Suprapubic skin (tissue), 4 donors: ENCODE measurements around the gene CNPPD1. TPM values are rescaled to one million over a fixed set of nuclear protein-coding genes. Genes with fewer than 3 reads are reported as not detected.
A peak's percentile ranks its signal among the peaks of the same experiment; 100 is the strongest.

Source experiments
- DNase-seq, 2 donors: peaks; one replicate each; pipeline ENCODE4 v3.0.0-alpha.2; 2019; ENCODE audit warnings: low spot score in 2 of 2
- H3K27ac ChIP-seq: fragments of 200-600 bp; sonication (generic); one replicate; pipeline ENCODE4 v1.5.1; 2019
- H3K27me3 ChIP-seq: fragments of 200-600 bp; sonication (generic); one replicate; pipeline ENCODE4 v1.5.1; 2019
- H3K36me3 ChIP-seq: fragments of 200-600 bp; sonication (generic); one replicate; pipeline ENCODE4 v1.5.1; 2019
- H3K4me1 ChIP-seq: fragments of 200-600 bp; sonication (generic); one replicate; pipeline ENCODE4 v1.5.1; 2019
- H3K4me3 ChIP-seq: fragments of 200-600 bp; sonication (generic); one replicate; pipeline ENCODE4 v1.5.1; 2019; ENCODE audit warnings: mild to moderate bottlenecking
- H3K9me3 ChIP-seq: fragments of 200-600 bp; sonication (generic); one replicate; pipeline ENCODE4 v1.5.1; 2019
- EP300 ChIP-seq: sonication (generic); formaldehyde crosslinking; IDR thresholded peaks from one replicate; pipeline ENCODE4 v1.6.1; 2017; ENCODE audit warnings: antibody characterized with exemption
- POLR2A ChIP-seq, 2 donors: fragments of 450-650 bp; IDR thresholded peaks; one replicate each; pipeline ENCODE4 v1.6.1; 2017; ENCODE audit warnings: antibody characterized with exemption in 2 of 2, mild to moderate bottlenecking in 2 of 2, moderate library complexity in 2 of 2
- POLR2AphosphoS5 ChIP-seq, 3 donors: sonication (generic); formaldehyde crosslinking; IDR thresholded peaks; one replicate each; pipeline ENCODE4 v1.6.1; 2017; ENCODE audit warnings: antibody characterized with exemption in 3 of 3
- WGBS: methylation state at CpG from one replicate; pipeline ENCODE4 v1.1.5; 2018; 5-methylcytosine and 5-hydroxymethylcytosine counted together
- total RNA-seq, 4 donors: library from RNA; depleted of rRNA; stranded (reverse); fragments of >200 nt; gene quantifications; one replicate each; pipeline ENCODE4 v1.1.0, GENCODE V29; 2016
- TF ChIP-seq, protein P1 (sequence below), 2 donors: fragments of 200-600 bp in 1 of 2; fragments of 450-650 bp in 1 of 2; sonication (generic) in 1 of 2; IDR thresholded peaks; one replicate each; pipeline ENCODE4 v1.5.1; 2016 to 2019; ENCODE audit warnings: antibody characterized with exemption in 2 of 2, mild to moderate bottlenecking in 1 of 2, moderate library complexity in 1 of 2

Gene CNPPD1
- total RNA-seq, 4 donors from 2014 or later = 44.9 to 70.3 (median 53.0) TPM

GRCh38 chr2:219210886-219211362 lies 34.2 kb upstream of the CNPPD1 start:
- TF ChIP-seq, protein P1, sequence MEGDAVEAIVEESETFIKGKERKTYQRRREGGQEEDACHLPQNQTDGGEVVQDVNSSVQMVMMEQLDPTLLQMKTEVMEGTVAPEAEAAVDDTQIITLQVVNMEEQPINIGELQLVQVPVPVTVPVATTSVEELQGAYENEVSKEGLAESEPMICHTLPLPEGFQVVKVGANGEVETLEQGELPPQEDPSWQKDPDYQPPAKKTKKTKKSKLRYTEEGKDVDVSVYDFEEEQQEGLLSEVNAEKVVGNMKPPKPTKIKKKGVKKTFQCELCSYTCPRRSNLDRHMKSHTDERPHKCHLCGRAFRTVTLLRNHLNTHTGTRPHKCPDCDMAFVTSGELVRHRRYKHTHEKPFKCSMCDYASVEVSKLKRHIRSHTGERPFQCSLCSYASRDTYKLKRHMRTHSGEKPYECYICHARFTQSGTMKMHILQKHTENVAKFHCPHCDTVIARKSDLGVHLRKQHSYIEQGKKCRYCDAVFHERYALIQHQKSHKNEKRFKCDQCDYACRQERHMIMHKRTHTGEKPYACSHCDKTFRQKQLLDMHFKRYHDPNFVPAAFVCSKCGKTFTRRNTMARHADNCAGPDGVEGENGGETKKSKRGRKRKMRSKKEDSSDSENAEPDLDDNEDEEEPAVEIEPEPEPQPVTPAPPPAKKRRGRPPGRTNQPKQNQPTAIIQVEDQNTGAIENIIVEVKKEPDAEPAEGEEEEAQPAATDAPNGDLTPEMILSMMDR (IDR thresholded peaks at IDR 0.05) = no peak
- TF ChIP-seq POLR2A (IDR thresholded peaks at IDR 0.05) = no peak
- DNase-seq = peak in 1 of 2 donors; percentile 29
- peaks cover 25% of the 10 kb centered on the region for H3K4me1 ChIP-seq
- no peak overlapping the region for H3K27ac ChIP-seq
- no peak overlapping the region for H3K4me3 ChIP-seq
- 83% methylated on average over 6 of the region's 9 CpGs for WGBS
- H3K9me3 ChIP-seq = no peaks in the 10 kb centered on the region
- no peaks in the 10 kb centered on the region for H3K27me3 ChIP-seq
- H3K36me3 ChIP-seq = peaks cover 69% of the 10 kb centered on the region

DNA sequence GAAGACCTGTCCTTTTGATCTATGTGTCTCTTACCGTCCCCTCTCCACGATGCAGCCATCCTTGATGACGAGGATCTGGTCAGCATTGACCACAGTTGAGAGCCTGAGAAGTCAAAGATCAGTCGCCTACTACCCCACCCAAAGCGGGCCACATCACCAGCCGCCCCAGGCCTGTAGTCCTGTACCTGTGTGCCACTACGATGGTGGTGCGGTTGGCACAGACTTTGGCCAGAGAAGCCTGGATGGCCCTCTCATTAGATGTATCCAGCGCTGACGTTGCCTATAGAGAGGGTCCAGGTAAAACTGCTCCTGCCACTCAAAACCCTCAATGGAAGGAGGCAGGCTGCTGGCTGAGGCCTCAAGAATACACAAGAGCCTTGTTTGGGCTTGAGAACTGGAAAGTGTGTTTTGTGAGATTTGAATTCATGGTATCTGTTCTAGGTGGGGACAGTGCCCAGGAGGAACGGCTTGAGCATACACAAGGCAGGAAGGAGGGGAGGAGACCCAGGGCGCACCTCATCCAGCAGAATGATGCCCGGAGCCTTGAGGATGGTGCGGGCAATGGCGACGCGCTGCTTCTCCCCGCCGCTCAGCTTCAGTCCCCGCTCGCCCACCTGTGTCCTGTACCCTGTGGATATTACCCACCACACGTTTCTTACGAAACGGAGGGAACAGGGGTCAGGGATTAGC lies 33.6 kb upstream of the CNPPD1 start:
- Histone ChIP-seq H3K27me3 (no peaks in the 10 kb centered on the region), H3K9me3 (no peaks in the 10 kb centered on the region), H3K27ac (no peak overlapping the region), H3K4me1 (peaks cover 26% of the 10 kb centered on the region), H3K4me3 (no peak overlapping the region), H3K36me3 (peaks cover 65% of the 10 kb centered on the region)
- peak in 1 of 2 donors; percentile 46 for DNase-seq
- TF ChIP-seq, protein P1 (IDR thresholded peaks at IDR 0.05) = no peak
- TF ChIP-seq POLR2AphosphoS5 (IDR thresholded peaks at IDR 0.05) (no peak), EP300 (no peak), POLR2A (IDR thresholded peaks at IDR 0.05) (no peak)
- WGBS = 92% methylated on average over 24 of the region's 24 CpGs

- peak in 1 of 2 donors; percentile 59 for DNase-seq
- H3K36me3 ChIP-seq = peaks cover 56% of the 10 kb centered on the region
- TF ChIP-seq POLR2AphosphoS5 (IDR thresholded peaks at IDR 0.05) = no peak
- TF ChIP-seq, protein P1 (IDR thresholded peaks at IDR 0.05) = no peak
- TF ChIP-seq EP300 = no peak
- TF ChIP-seq POLR2A (IDR thresholded peaks at IDR 0.05) = no peak
- peaks cover 26% of the 10 kb centered on the region for H3K4me1 ChIP-seq
- WGBS = 70% methylated on average over 18 of the region's 18 CpGs
- no peaks in the 10 kb centered on the region for H3K9me3 ChIP-seq
- no peaks in the 10 kb centered on the region for H3K27me3 ChIP-seq
- no peak overlapping the region for H3K27ac ChIP-seq
- H3K4me3 ChIP-seq = no peak overlapping the region
These were observed 32.8 kb upstream of the CNPPD1 start for GRCh38 chr2:219209236-219210195.

- H3K27ac ChIP-seq = no peak overlapping the region
- H3K36me3 ChIP-seq = peaks cover 44% of the 10 kb centered on the region
- peaks cover 26% of the 10 kb centered on the region for H3K4me1 ChIP-seq
- no peak overlapping the region for H3K4me3 ChIP-seq
- no peaks in the 10 kb centered on the region for H3K27me3 ChIP-seq
- TF ChIP-seq POLR2A (IDR thresholded peaks at IDR 0.05) (no peak), EP300 (no peak), POLR2AphosphoS5 (IDR thresholded peaks at IDR 0.05) (no peak)
- TF ChIP-seq, protein P1 (IDR thresholded peaks at IDR 0.05) = no peak
- WGBS = 65% methylated on average over 17 of the region's 17 CpGs
- peak in 1 of 2 donors; percentile 55 for DNase-seq
- H3K9me3 ChIP-seq = no peaks in the 10 kb centered on the region
These were observed 31.4 kb upstream of the CNPPD1 start for GRCh38 chr2:219207884-219208740.
